ENCODE measurements around the gene ITSN2. TPM values are rescaled to one million over a fixed set of nuclear protein-coding genes. Genes with fewer than 3 reads are reported as not detected.

ITSN2 gene
- total RNA-seq, 2 donors from 2014 or later: 42.8 to 45.7 TPM

DNA sequence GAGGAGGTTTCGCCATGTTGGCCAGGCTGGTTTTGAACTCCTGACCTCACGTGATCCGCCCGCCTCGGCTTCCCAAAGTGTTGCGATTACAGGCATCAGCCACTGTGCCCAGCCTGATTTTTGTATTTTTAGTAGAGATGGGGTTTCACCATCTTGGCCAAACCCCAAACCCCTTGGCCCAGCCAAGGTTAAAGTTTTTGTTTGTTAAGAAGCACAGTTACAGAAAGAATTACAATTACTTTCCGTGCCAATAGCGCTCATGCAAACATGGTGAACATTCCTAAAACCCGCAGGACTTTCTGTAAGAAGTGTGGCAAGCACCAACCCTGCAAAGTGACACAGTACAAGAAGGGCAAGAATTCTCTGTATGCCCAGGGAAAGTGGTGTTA, 26.1 kb downstream of the ITSN2 start:
- peak; percentile 10 for DNase-seq (ENCODE audit: low spot score)
- Histone ChIP-seq H3K4me3 (no peak overlapping the region), H3K36me3 (no peaks in the 10 kb centered on the region), H3K27me3 (replicated peaks; ENCODE audit: insufficient read depth) (no peaks in the 10 kb centered on the region), H3K27ac (no peak overlapping the region), H3K4me1 (replicated peaks) (no peaks in the 10 kb centered on the region), H3K9me3 (no peaks in the 10 kb centered on the region)
- TF ChIP-seq POLR2A (IDR thresholded peaks at IDR 0.05) (no peak), POLR2AphosphoS5 (IDR thresholded peaks at IDR 0.05) (peak; percentile 9)
- intact Hi-C loops (cut with DNase I): no loop called here
- WGBS: 39% methylated on average over 9 of the region's 9 CpGs

DNA sequence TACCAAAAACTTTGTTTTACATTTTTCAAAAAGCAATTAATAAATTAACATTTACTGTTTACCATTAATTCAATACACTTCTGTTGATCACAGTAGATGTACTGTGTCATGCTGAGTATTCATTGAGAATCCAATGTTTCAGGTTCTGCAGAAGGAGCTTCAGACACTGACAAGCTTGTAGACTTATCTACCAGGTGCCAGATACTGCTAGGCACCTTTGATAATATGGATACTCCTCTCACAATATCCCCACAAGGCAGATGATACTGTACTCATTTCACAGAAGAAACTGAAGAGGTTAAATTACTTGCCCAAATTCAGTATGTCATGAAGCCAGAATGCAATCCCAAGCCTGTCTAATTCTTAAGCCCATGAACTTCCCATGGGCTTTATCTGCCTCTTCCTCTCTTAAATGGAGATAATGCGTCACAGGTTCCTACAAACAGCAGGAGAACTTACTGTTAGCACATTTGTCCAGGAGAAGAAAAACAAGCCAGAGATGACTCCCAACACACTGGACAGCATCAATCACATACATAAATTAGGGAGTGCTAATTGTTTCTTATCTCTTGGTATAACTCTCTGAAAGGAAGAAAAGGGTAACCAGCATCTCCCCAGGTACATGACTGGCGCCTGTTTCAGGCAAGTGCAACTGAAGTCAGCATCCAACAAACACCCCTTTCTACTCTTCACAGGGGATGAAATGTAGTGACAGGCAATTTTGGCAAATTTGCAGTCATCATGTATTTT, 27.4 kb downstream of the ITSN2 start:
- H3K27me3 ChIP-seq (replicated peaks; ENCODE audit: insufficient read depth): no peaks in the 10 kb centered on the region
- intact Hi-C loops (cut with DNase I): no loop called here
- 96% methylated on average over 2 of the region's 2 CpGs for WGBS
- no peaks in the 10 kb centered on the region for H3K9me3 ChIP-seq
- no peak overlapping the region for H3K4me3 ChIP-seq
- DNase-seq (ENCODE audit: low spot score): no peak
- no peaks in the 10 kb centered on the region for H3K4me1 ChIP-seq (replicated peaks)
- TF ChIP-seq, protein P1, sequence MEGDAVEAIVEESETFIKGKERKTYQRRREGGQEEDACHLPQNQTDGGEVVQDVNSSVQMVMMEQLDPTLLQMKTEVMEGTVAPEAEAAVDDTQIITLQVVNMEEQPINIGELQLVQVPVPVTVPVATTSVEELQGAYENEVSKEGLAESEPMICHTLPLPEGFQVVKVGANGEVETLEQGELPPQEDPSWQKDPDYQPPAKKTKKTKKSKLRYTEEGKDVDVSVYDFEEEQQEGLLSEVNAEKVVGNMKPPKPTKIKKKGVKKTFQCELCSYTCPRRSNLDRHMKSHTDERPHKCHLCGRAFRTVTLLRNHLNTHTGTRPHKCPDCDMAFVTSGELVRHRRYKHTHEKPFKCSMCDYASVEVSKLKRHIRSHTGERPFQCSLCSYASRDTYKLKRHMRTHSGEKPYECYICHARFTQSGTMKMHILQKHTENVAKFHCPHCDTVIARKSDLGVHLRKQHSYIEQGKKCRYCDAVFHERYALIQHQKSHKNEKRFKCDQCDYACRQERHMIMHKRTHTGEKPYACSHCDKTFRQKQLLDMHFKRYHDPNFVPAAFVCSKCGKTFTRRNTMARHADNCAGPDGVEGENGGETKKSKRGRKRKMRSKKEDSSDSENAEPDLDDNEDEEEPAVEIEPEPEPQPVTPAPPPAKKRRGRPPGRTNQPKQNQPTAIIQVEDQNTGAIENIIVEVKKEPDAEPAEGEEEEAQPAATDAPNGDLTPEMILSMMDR (IDR thresholded peaks at IDR 0.05): no peak
- TF ChIP-seq POLR2AphosphoS5 (IDR thresholded peaks at IDR 0.05): no peak
- TF ChIP-seq POLR2A (IDR thresholded peaks at IDR 0.05): no peak
- no peak overlapping the region for H3K27ac ChIP-seq
- no peaks in the 10 kb centered on the region for H3K36me3 ChIP-seq

DNA sequence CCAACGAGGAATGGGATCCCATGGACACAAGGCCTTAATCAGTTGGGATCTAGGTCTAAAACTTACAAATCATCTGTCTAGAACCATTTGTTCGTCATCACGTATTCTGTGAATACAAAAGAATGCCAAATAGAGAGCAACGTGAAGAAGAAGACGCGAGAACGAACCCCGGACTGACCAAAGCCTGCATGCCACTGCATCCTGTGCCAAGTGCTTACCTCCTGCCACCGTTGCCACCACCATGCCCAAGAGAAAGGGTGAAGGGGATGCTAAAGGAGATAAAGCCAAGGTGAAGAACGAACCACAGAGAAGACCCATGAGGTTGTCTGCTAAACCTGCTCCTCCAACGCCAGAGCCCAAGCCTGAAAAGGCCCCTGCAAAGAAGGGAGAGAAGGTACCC, 30.2 kb downstream of the ITSN2 start:
- Histone ChIP-seq H3K4me1 (replicated peaks) (no peaks in the 10 kb centered on the region), H3K9me3 (no peaks in the 10 kb centered on the region), H3K4me3 (no peak overlapping the region), H3K27me3 (replicated peaks; ENCODE audit: insufficient read depth) (no peaks in the 10 kb centered on the region), H3K27ac (no peak overlapping the region), H3K36me3 (no peaks in the 10 kb centered on the region)
- DNase-seq (ENCODE audit: low spot score): no peak
- 89% methylated on average over 11 of the region's 11 CpGs for WGBS
- intact Hi-C loops (cut with DNase I): no loop called here
- TF ChIP-seq POLR2AphosphoS5 (IDR thresholded peaks at IDR 0.05) (no peak), POLR2A (IDR thresholded peaks at IDR 0.05) (no peak)
- TF ChIP-seq, protein P1 (IDR thresholded peaks at IDR 0.05): no peak

DNA sequence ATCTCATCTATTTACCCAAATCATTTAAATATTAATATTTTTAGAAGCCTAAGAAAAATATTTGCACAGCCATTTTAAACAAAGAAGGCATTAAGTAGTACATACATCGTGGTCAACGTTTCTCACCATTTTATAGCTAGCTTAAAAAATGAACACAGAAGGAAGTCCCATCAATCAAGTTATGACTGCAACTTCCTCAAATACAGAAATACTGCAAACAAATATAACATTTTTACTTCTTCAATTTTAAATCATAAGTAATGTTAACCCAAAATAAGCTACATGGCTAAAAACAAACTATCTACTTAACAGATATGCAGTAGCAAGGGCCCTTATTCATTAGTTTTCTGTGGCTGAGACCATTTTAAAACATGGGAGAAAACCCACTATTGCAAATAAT, 30.6 kb downstream of the ITSN2 start:
- no peaks in the 10 kb centered on the region for H3K4me1 ChIP-seq (replicated peaks)
- H3K27ac ChIP-seq: no peak overlapping the region
- DNase-seq (ENCODE audit: low spot score): no peak
- TF ChIP-seq POLR2A (IDR thresholded peaks at IDR 0.05): no peak
- TF ChIP-seq, protein P1 (IDR thresholded peaks at IDR 0.05): no peak
- no peak for TF ChIP-seq POLR2AphosphoS5 (IDR thresholded peaks at IDR 0.05)
- H3K27me3 ChIP-seq (replicated peaks; ENCODE audit: insufficient read depth): no peaks in the 10 kb centered on the region
- H3K9me3 ChIP-seq: no peaks in the 10 kb centered on the region
- no peaks in the 10 kb centered on the region for H3K36me3 ChIP-seq
- intact Hi-C loops (cut with DNase I): no loop called here
- no peak overlapping the region for H3K4me3 ChIP-seq
- 23% methylated on average over 2 of the region's 2 CpGs for WGBS

DNA sequence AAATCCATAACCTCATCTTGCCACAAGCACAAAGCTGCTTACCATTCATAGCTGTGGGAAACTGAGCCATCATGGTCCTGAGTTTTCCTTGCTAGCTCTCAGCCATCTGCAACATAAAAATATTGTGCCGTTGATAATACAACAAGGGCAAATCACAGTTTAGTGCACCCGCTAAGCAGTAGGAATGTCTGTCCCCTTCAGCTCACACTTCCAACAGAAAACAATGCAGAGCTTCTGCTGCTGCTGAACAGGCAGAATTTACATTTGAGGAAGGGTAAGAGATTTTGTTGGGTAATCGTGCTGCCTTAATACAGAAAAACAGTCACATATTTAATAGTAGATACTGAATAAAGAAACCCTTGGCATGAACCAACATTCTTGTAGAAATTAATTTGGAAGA, 32.3 kb downstream of the ITSN2 start:
- Histone ChIP-seq H3K4me3 (no peak overlapping the region), H3K27me3 (replicated peaks; ENCODE audit: insufficient read depth) (no peaks in the 10 kb centered on the region), H3K9me3 (no peaks in the 10 kb centered on the region), H3K4me1 (replicated peaks) (no peaks in the 10 kb centered on the region), H3K36me3 (no peaks in the 10 kb centered on the region), H3K27ac (no peak overlapping the region)
- no peak for DNase-seq (ENCODE audit: low spot score)
- intact Hi-C loops (cut with DNase I): no loop called here
- 48% methylated on average over 3 of the region's 3 CpGs for WGBS
- TF ChIP-seq, protein P1 (IDR thresholded peaks at IDR 0.05): no peak
- TF ChIP-seq POLR2A (IDR thresholded peaks at IDR 0.05) (no peak), POLR2AphosphoS5 (IDR thresholded peaks at IDR 0.05) (no peak)
